Breast epithelium (tissue), 4 donors: ENCODE data around the gene WSB2. TPM values are rescaled to one million over a fixed set of nuclear protein-coding genes. Genes with fewer than 3 reads are reported as not detected.

ENCODE experiments used
- DNase-seq, 2 donors: peaks; one replicate each; pipeline ENCODE4 v3.0.0-alpha.2; 2019; ENCODE audit warnings: low spot score in 2 of 2
- H3K27ac ChIP-seq, 2 donors: fragments of 200-600 bp; sonication (generic) in 1 of 2; one replicate each; pipeline ENCODE4 v1.5.1; 2016 to 2019; ENCODE audit warnings: mild to moderate bottlenecking in 1 of 2
- H3K27me3 ChIP-seq, 2 donors: fragments of 200-600 bp; sonication (generic) in 1 of 2; one replicate each; pipeline versions ENCODE4 v1.5.1 to v1.6.0; 2017 to 2019; ENCODE audit warnings: control low read depth in 1 of 2, mild to moderate bottlenecking in 1 of 2
- H3K36me3 ChIP-seq: fragments of 200-600 bp; one replicate; pipeline ENCODE4 v1.5.1; 2019
- H3K4me1 ChIP-seq, 2 donors: fragments of 200-600 bp; sonication (generic); one replicate each; pipeline ENCODE4 v1.5.1; 2016 to 2019; ENCODE audit warnings: control low read depth in 1 of 2
- H3K4me3 ChIP-seq, 3 donors: fragments of 200-600 bp; sonication (generic); 1 replicate in 2 of 3; 2 replicates in 1 of 3; pipeline ENCODE4 v1.5.1; 2016 to 2019; ENCODE audit warnings: mild to moderate bottlenecking in 3 of 3, moderate library complexity in 2 of 3
- H3K9me3 ChIP-seq, 2 donors: fragments of 200-600 bp; sonication (generic) in 1 of 2; one replicate each; pipeline ENCODE4 v1.5.1; 2016 to 2019; ENCODE audit warnings: control low read depth in 1 of 2
- CTCF ChIP-seq, 3 donors: fragments of 450-650 bp; IDR thresholded peaks; one replicate each; pipeline ENCODE4 v1.5.1; 2016 to 2017; ENCODE audit warnings: antibody characterized with exemption in 3 of 3, mild to moderate bottlenecking in 3 of 3, moderate library complexity in 3 of 3
- POLR2A ChIP-seq: fragments of 450-650 bp; IDR thresholded peaks from one replicate; pipeline ENCODE4 v1.6.1; 2016; ENCODE audit warnings: antibody characterized with exemption, mild to moderate bottlenecking, moderate library complexity
- POLR2AphosphoS5 ChIP-seq, 3 donors: sonication (generic); formaldehyde crosslinking; IDR thresholded peaks; one replicate each; pipeline ENCODE4 v1.6.1; 2017; ENCODE audit warnings: antibody characterized with exemption in 3 of 3
- intact Hi-C: fragments of 100-400 bp; cut with DNase I; formaldehyde crosslinking; loops from one replicate; pipeline ENCODE4 v1.15.1; 2023; ENCODE audit warnings: low total_unique reads
- total RNA-seq, 3 donors: library from RNA; depleted of rRNA; stranded (reverse); fragments of >200 nt; gene quantifications; one replicate each; pipeline ENCODE4 v1.1.0, GENCODE V29; 2016

WSB2 gene
- total RNA-seq, 3 donors from 2014 or later = 26.2 to 51.4 (median 40.0) TPM

- H3K4me1 ChIP-seq = no peaks in the 10 kb centered on the region
- no peak for TF ChIP-seq CTCF (IDR thresholded peaks at IDR 0.05)
- no peak for TF ChIP-seq POLR2A
- TF ChIP-seq POLR2AphosphoS5 (IDR thresholded peaks at IDR 0.05) = no peak
- no peak overlapping the region for H3K27ac ChIP-seq
- no peak for DNase-seq
- H3K27me3 ChIP-seq = no peaks in the 10 kb centered on the region
- H3K36me3 ChIP-seq = peaks cover 8% of the 10 kb centered on the region
- no peak overlapping the region for H3K4me3 ChIP-seq
- intact Hi-C loops = no loop called here
- no peaks in the 10 kb centered on the region for H3K9me3 ChIP-seq
Measured at GRCh38 chr12:118033902-118034301, 27.1 kb downstream of the WSB2 start.

DNA sequence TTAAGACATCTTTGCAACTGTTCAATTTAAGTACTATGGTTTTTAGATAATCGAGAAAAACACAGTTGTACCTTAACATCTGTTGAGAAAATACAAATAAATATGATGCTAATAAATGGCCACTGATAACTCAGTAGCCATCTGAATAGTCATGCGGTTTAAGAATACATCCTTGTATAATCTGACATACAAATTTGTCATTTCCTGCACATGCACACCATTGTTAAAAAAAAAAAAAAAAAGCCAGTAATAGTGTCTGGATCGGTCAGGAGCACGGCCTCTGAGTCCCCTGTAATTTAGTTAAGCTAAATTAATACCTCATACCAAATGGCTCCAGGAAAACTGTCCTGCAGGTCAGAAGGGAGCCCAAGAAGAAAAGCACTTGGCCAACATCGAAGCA, 27.7 kb downstream of the WSB2 start:
- DNase-seq = no peak
- Histone ChIP-seq H3K4me3 (no peak overlapping the region), H3K4me1 (no peaks in the 10 kb centered on the region), H3K27me3 (no peaks in the 10 kb centered on the region), H3K36me3 (peaks cover 8% of the 10 kb centered on the region), H3K9me3 (no peaks in the 10 kb centered on the region), H3K27ac (no peak overlapping the region)
- no peak for TF ChIP-seq POLR2AphosphoS5 (IDR thresholded peaks at IDR 0.05)
- TF ChIP-seq CTCF (IDR thresholded peaks at IDR 0.05) = no peak
- TF ChIP-seq POLR2A = no peak
- intact Hi-C loops = no loop called here

DNA sequence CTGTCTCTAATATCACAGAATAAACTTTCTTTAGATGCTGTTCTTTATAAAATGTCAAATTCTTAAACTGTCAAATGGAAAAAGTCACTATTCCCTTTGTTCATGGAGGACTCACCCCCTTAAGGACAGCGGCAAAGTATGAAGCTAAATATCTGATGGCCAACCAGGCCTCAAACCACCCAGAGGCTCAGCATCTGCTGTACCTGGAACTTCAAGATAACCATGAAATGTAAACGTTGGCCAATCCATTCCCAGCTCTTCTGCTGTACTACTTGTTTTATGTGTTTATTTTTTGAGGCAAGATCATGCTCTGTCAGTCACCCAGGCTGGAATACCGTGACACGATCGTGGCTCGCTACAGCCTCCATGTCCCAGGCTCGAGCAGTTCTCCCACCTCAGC, 28.8 kb downstream of the WSB2 start:
- Histone ChIP-seq H3K9me3 (no peaks in the 10 kb centered on the region), H3K4me1 (no peaks in the 10 kb centered on the region), H3K36me3 (peaks cover 8% of the 10 kb centered on the region), H3K4me3 (no peak overlapping the region), H3K27ac (no peak overlapping the region), H3K27me3 (no peaks in the 10 kb centered on the region)
- intact Hi-C loops = no loop called here
- TF ChIP-seq POLR2AphosphoS5 (IDR thresholded peaks at IDR 0.05) = no peak
- TF ChIP-seq POLR2A = no peak
- TF ChIP-seq CTCF (IDR thresholded peaks at IDR 0.05) = no peak
- DNase-seq = no peak

- Histone ChIP-seq H3K9me3 (no peaks in the 10 kb centered on the region), H3K27me3 (no peaks in the 10 kb centered on the region), H3K4me3 (no peak overlapping the region), H3K36me3 (peaks cover 8% of the 10 kb centered on the region), H3K27ac (no peak overlapping the region), H3K4me1 (no peaks in the 10 kb centered on the region)
- no peak for DNase-seq
- no peak for TF ChIP-seq POLR2A
- TF ChIP-seq POLR2AphosphoS5 (IDR thresholded peaks at IDR 0.05) = no peak
- TF ChIP-seq CTCF (IDR thresholded peaks at IDR 0.05) = no peak
- intact Hi-C loops = no loop called here
Measured at GRCh38 chr12:118029166-118029565, 31.8 kb downstream of the WSB2 start.

- no peak for DNase-seq
- Histone ChIP-seq H3K36me3 (no peaks in the 10 kb centered on the region), H3K9me3 (no peaks in the 10 kb centered on the region), H3K27ac (no peak overlapping the region), H3K4me3 (no peak overlapping the region), H3K27me3 (no peaks in the 10 kb centered on the region), H3K4me1 (no peaks in the 10 kb centered on the region)
- TF ChIP-seq POLR2AphosphoS5 (IDR thresholded peaks at IDR 0.05) (no peak), POLR2A (no peak), CTCF (IDR thresholded peaks at IDR 0.05) (no peak)
- intact Hi-C loops = no loop called here
Measured at GRCh38 chr12:118025168-118025567, 35.8 kb downstream of the WSB2 start.
